Measurements from ENCODE around the gene PCDHB4.
A peak's percentile ranks its signal among the peaks of the same experiment; 100 is the strongest.
"Not testable (repeated sequence)": the region's sequence is repeated elsewhere in the genome, so short reads cannot be mapped to it uniquely, and the experiment has no call there.

The PCDHB4 gene

GRCh38 chr5:141121563-141121962 is at the start of gene PCDHB4:
TSS of gene PCDHB4 (plus strand) at chr5:141121818. CDS start at chr5:141121999, 181 bp downstream.
- DNase-seq = peak; percentile 63

DNA sequence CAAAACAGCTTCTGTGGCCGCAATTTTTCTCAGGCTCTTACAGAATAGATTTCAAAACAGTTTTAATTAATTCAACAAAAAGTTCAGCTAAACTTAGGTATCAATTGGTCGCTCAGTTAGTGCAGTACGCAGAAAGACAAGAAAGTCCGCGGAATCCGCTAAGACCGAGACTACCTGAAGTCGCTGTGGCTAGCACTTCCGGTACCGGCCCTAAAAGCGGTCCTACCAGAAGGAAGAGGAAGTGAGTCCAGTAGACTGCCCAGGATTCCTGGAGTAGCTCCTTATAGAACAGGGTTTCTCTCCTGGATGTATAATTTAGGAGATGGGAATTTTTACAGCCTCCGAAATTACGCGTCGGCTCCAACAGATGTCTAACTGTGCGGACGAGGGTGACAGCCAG is 43.8 kb upstream of the PCDHB4 start:
- no peak for DNase-seq

DNA sequence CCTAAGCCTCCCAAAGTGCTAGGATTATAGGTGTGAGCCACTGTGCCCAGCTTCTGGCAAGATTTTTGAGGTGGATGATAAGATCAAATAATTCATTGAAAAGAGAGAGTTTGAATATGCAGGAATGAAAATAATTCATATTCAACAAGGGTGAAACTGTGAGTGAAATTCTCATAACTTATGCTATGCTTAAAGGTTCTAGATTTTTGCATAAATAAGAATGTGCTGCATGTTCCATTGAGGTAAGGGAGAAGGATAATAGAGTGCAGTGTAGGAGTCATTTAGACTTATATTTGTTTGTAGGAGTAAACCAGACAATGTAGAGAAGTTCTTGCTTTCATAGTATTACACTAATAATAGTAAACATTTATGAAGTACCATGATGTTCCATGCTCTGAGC is 39.4 kb upstream of the PCDHB4 start:
- no peak for DNase-seq

DNA sequence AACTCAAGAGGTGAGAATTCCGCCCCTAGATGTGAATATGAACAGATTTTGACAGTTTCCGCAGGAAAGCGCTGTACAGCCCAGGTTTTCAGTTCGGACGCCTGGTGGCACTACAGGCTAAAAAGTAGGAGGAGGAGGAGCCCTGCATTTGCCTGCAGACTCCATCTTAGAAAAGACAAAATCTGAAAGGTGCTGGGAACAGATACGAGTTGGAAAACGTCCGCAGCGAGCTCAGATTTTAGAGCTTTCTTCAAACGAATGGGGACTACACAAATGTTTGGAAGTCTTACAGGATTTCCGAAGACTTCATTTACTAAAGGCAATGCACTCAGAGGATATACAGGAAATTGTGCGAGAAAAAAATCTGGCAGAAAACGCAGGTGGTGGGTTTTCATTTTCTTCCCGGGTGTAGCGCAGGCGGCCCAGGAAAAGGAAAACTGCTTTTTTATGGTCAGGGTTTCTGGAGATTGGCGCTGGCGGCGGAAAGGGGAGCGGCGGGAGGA is 37.1 kb upstream of the PCDHB4 start:
- DNase-seq = peak; percentile 64

- peak; percentile 72 for DNase-seq
Measured at GRCh38 chr5:141094481-141095262, 26.9 kb upstream of the PCDHB4 start, which contains the start of gene PCDHB2. TSS of gene PCDHB2 (plus strand) at chr5:141094615. CDS start at chr5:141094791, 176 bp downstream.

- DNase-seq = no peak
Measured at GRCh38 chr5:141095263-141095641, 26.4 kb upstream of the PCDHB4 start.

- not testable (repeated sequence) for DNase-seq
Measured at GRCh38 chr5:141096181-141096580, 25.4 kb upstream of the PCDHB4 start.

GRCh38 chr5:141096586-141096985 is 25.0 kb upstream of the PCDHB4 start:
- DNase-seq = not testable (repeated sequence)

DNA sequence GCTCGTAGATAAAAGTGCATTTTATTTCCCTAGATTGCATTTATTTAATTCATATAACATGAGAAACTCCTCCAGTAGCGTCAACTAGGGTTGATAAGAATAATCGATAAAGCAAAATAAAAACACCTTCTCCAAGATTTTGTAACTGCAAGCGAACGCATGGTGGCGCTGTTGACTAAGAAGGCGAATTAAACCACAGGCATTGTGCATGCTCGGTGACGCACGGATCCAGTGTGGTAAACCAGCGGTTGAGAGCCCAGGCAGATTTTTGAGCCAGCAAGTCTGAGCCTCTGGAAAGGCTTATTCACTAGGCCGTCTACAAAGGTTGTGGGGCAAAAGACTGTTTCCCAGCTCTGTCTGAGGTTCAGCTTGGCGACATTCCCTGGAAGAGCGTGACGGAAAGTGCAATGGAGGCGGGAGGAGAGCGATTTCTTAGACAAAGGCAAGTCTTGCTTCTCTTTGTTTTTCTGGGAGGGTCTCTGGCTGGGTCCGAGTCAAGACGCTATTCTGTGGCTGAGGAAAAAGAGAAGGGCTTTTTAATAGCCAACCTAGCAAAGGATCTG is 21.3 kb upstream of the PCDHB4 start, which contains the start of gene PCDHB3:
TSS of gene PCDHB3 (plus strand) at position 231 of the 563 bp plus-strand sequence. CDS start at position 408, 177 bp downstream.
- DNase-seq = no peak

GRCh38 chr5:141101059-141101458 is 20.6 kb upstream of the PCDHB4 start:
- no peak for DNase-seq

DNA sequence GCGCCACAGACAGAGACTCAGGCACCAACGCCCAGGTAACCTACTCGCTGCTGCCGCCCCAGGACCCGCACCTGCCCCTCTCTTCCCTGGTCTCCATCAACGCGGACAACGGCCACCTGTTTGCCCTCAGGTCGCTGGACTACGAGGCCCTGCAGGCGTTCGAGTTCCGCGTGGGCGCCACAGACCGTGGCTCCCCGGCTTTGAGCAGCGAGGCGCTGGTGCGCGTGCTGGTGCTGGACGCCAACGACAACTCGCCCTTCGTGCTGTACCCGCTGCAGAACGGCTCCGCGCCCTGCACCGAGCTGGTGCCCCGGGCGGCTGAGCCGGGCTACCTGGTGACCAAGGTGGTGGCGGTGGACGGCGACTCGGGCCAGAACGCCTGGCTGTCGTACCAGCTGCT is 19.5 kb upstream of the PCDHB4 start:
- DNase-seq = not testable (repeated sequence)

DNA sequence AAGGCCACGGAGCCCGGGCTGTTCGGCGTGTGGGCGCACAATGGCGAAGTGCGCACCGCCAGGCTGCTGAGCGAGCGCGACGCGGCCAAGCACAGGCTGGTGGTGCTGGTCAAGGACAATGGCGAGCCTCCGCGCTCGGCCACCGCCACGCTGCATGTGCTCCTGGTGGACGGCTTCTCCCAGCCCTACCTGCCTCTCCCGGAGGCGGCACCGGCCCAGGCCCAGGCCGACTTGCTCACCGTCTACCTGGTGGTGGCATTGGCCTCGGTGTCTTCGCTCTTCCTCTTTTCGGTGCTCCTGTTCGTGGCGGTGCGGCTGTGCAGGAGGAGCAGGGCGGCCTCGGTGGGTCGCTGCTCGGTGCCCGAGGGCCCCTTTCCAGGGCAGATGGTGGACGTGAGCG is 19.1 kb upstream of the PCDHB4 start:
- DNase-seq = not testable (repeated sequence)

- no peak for DNase-seq
Measured at GRCh38 chr5:141105350-141105749, 16.3 kb upstream of the PCDHB4 start.

- no peak for DNase-seq
Measured at GRCh38 chr5:141119250-141119649, 2.4 kb upstream of the PCDHB4 start.

DNA sequence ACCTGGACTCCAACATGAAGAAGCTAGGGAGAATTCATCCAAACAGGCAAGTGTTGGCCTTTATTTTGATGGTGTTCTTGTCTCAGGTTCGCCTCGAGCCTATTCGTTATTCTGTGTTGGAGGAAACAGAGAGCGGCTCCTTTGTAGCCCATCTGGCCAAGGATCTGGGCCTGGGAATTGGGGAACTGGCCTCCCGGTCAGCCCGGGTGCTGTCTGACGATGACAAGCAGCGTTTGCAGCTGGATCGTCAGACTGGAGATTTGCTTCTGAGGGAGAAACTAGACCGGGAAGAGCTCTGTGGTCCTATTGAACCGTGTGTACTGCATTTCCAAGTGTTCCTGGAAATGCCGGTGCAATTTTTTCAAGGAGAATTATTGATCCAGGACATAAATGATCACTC is 367 bp downstream of the PCDHB4 start:
- DNase-seq = peak; percentile 38

DNA sequence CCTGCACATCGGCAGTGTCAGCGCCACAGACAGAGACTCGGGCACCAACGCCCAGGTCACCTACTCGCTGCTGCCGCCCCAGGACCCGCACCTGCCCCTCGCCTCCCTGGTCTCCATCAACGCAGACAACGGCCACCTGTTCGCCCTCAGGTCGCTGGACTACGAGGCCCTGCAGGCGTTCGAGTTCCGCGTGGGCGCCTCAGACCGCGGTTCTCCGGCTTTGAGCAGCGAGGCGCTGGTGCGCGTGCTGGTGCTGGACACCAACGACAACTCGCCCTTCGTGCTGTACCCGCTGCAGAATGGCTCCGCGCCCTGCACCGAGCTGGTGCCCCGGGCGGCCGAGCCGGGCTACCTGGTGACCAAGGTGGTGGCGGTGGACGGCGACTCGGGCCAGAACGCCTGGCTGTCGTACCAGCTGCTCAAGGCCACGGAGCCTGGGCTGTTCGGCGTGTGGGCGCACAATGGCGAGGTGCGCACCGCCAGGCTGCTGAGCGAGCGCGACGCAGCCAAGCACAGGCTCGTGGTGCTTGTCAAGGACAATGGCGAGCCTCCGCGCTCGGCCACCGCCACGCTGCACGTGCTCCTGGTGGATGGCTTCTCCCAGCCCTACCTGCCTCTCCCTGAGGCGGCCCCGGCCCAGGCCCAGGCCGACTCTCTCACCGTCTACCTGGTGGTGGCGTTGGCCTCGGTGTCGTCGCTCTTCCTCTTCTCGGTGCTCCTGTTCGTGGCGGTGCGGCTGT is 1.9 kb downstream of the PCDHB4 start:
- not testable (repeated sequence) for DNase-seq

GRCh38 chr5:141127305-141127704 is 5.7 kb downstream of the PCDHB4 start:
- DNase-seq = no peak

- DNase-seq = peak; percentile 75
Measured at GRCh38 chr5:141135030-141135717, 13.6 kb downstream of the PCDHB4 start, which contains the start of gene PCDHB5. TSS of gene PCDHB5 (plus strand) at chr5:141135206. CDS start at chr5:141135435, 229 bp downstream.

GRCh38 chr5:141135718-141136266 is 14.2 kb downstream of the PCDHB4 start:
- DNase-seq = no peak

- not testable (repeated sequence) for DNase-seq
Measured at GRCh38 chr5:141137346-141137745, 15.7 kb downstream of the PCDHB4 start.

DNA sequence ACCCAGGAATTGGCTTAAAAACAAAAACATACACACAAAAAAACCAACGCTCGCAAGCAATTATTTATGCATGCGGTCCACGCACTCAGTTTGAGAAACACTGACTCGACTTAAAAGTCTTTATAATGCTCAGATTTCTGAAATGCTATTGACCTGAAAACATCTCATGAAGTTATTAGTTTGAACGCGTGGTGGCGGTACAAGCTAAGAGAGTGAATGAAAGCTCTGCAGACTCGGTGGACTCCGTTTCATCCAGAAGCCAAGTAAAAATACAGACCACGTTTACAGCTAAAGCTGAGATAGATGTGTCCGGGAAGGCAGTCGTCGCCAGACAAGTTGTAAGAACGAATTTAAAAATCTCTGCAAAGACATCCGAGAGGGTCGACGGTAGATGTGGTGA is 28.2 kb downstream of the PCDHB4 start, which contains the start of gene PCDHB6:
TSS of gene PCDHB6 (plus strand) at position 246 of the 400 bp plus-strand sequence. CDS start 201 bp downstream, outside the sequence.
- DNase-seq = peak; percentile 46
